MM.1S (cell line): Measurements from ENCODE around the gene S100A4.
"Not testable (repeated sequence)": the region's sequence is repeated elsewhere in the genome, so short reads cannot be mapped to it uniquely, and the experiment has no call there.

Experiments used
- CTCF ChIP-seq: fragments of 300-600 bp; sonication (generic); IDR thresholded peaks from 2 replicates; pipeline ENCODE4 v1.5.1; 2016; ENCODE audit warnings: antibody characterized with exemption, low read length, mixed read lengths
- EZH2 ChIP-seq: fragments of 300-600 bp; sonication (generic); optimal IDR thresholded peaks from 2 replicates; pipeline ENCODE3; 2017; ENCODE audit warnings: low read depth, mild to moderate bottlenecking, antibody characterized with exemption, low read length, mixed read lengths
- EZH2phosphoT487 ChIP-seq: fragments of 300-600 bp; sonication (generic); IDR thresholded peaks from 2 replicates; pipeline ENCODE4 v1.6.1; 2018; ENCODE audit warnings: antibody characterized with exemption, low read length

DNA sequence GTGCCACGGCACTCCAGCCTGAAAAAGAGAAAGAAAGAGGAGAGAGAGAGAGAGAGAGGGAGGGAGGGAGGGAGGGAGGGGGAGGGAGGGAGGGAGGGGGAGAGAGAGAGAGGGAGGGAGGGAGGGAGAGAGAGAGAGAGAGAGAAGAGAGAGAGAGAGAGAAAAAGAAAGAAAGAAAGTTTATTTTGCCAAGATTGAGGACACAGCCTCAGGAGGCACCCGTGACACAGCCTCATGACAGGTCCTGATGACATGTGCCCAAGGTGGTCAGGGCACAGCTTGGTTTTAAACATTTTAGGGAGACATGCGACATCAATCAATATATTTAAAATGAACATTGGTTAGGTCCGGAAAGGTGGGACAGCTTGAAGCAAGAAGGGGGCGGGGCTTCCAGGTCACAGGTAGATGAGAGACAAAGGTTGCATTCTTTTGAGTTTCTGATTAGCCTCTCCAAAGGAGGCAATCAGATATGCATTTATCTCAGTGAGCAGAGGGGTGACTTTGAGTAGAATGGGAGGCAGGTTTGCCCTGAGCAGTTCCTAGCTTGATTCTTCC, 25.4 kb downstream of the S100A4 start:
- TF ChIP-seq CTCF, EZH2phosphoT487, EZH2: not testable (repeated sequence)
